ENCODE results near the gene ATRX.
A peak's percentile ranks its signal among the peaks of the same experiment; 100 is the strongest.
"Not testable (repeated sequence)": the region's sequence is repeated elsewhere in the genome, so short reads cannot be mapped to it uniquely, and the experiment has no call there.

The ATRX gene

GRCh38 chrX:77622233-77622632, 163.8 kb downstream of the ATRX start:
- no peak for DNase-seq (ENCODE audit: low spot score)
- TF ChIP-seq CTCF (IDR thresholded peaks at IDR 0.05), result no peak
- no peak overlapping the region for H3K27ac ChIP-seq

GRCh38 chrX:77621453-77621852, 164.6 kb downstream of the ATRX start:
- not testable (repeated sequence) for H3K27ac ChIP-seq; H3K4me3 ChIP-seq; DNase-seq (ENCODE audit: low spot score)

More at GRCh38 chrX:77622233-77622632, 163.8 kb downstream of the ATRX start:
- H3K4me3 ChIP-seq, result no peak overlapping the region

- no peak for DNase-seq (ENCODE audit: low spot score)
- TF ChIP-seq CTCF (IDR thresholded peaks at IDR 0.05), result no peak
- no peak overlapping the region for H3K4me3 ChIP-seq
- H3K27ac ChIP-seq, result no peak overlapping the region
Observed at GRCh38 chrX:77617206-77617605, 168.8 kb downstream of the ATRX start.

- DNase-seq (ENCODE audit: low spot score), result no peak
- Histone ChIP-seq H3K4me3 (no peak overlapping the region), H3K27ac (no peak overlapping the region)
- TF ChIP-seq CTCF (IDR thresholded peaks at IDR 0.05), result no peak
Observed at GRCh38 chrX:77603635-77604336, 182.2 kb downstream of the ATRX start.

- DNase-seq (ENCODE audit: low spot score), result no peak
- H3K27ac ChIP-seq, result no peak overlapping the region
- H3K4me3 ChIP-seq, result no peak overlapping the region
- TF ChIP-seq CTCF (IDR thresholded peaks at IDR 0.05), result no peak
Observed at GRCh38 chrX:77597511-77597910, 188.5 kb downstream of the ATRX start.

GRCh38 chrX:77597090-77597489, 188.9 kb downstream of the ATRX start:
- TF ChIP-seq CTCF (IDR thresholded peaks at IDR 0.05), result peak; percentile 42
- H3K4me3 ChIP-seq, result no peak overlapping the region
- DNase-seq (ENCODE audit: low spot score), result no peak

GRCh38 chrX:77595848-77596247, 190.2 kb downstream of the ATRX start:
- DNase-seq (ENCODE audit: low spot score), result no peak
- no peak overlapping the region for H3K4me3 ChIP-seq
- no peak for TF ChIP-seq CTCF (IDR thresholded peaks at IDR 0.05)
- no peak overlapping the region for H3K27ac ChIP-seq

More at GRCh38 chrX:77597090-77597489, 188.9 kb downstream of the ATRX start:
- no peak overlapping the region for H3K27ac ChIP-seq
